HG02870 (cell line): Measurements from ENCODE around the gene CHST15.

Experiments used
- ATAC-seq: cut with Tn5 transposase; IDR thresholded peaks from one replicate; pipeline ENCODE4 v1.9.1; 2021; ENCODE audit warnings: mild to moderate bottlenecking, moderate library complexity; ENCODE audit not compliant: unreplicated experiment

The CHST15 gene

GRCh38 chr10:124032087-124032935, 61.1 kb downstream of the CHST15 start:
- ATAC-seq: no peak

- ATAC-seq: no peak
Measured at GRCh38 chr10:124030492-124031110, 62.8 kb downstream of the CHST15 start.

- ATAC-seq: no peak
Measured at GRCh38 chr10:124030061-124030460, 63.3 kb downstream of the CHST15 start.

GRCh38 chr10:124029559-124029958, 63.8 kb downstream of the CHST15 start:
- ATAC-seq: no peak

DNA sequence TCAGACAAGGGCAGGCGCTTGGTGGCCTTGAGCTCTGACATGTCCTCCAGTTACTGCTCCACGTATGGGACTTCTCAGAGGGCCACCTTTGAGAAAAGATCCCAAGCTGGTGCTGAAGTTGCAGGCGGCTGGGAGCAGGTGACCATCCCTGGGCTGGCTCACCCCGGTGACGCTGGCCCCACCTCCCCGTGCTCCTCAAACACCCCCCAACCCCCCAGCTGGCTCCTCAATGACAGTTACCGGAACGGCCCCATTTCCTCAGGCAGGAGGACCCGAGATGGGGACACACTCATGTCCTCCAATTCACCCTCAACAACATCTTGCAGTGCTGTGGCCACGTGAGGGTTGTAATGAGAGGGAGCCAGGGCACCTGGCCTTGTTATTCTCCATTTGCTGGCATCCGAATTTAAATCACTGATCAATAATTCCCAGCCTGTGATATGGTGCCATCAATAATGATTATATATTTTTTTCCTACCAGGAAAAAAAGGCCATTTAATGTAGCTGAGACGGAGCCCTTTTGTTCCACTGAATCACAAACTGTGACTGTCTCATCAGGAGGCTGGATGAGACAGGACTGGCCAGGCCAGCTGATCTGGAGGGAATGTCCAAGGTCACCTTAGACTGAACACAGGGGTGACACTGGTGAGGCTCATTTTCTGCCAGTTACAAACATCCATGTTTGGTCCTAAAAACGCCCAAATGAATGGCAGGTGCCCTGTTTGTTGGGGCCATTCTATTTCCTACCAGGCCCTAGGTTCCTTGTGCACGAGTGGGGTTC, 64.5 kb downstream of the CHST15 start:
- no peak for ATAC-seq

DNA sequence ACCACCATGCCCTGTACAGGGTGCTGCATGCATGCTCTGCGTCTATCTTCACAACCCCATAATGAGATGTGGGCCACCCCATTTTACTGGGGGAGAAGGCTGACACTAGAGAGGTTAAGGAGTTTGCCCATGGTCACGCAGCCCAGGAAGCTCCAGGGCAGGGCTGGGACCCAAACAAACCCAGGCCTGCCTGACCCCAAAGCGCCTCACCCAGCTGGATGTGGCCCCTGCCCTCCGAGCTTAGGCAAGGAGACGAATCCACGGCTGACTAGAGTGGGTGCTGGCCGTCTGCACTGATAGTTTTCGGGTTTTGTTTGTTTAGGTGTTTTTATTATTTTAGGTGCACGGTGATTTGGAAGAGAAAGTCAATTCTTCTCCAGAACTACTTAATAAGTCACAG, 65.7 kb downstream of the CHST15 start:
- no peak for ATAC-seq

DNA sequence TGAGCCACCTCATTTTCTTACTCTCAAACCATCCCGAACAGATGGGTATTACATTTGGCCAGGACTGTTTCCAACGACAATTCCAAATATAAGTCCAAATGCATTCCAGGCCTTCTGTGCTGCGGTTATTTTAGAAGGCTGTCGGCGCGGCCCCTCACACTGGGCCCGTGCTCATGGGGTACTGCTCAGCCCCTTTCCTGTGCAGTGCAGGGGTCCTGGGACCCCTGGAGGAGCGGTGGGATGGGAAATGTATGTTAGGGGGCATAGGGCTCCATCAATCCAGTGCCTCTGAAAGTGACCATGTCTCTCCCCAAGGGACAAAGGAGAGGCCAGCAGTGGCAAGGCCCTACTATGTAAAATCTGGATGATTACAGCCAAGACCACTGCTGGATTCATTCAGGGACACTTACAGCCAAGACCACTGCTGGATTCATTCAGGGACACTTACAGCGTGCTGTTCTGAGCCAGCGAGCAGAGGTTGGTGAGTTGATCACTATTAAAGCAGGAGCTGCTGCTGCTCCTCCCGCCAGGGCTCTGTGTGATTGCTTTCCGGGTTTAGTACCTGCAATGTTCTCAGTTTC, 66.3 kb downstream of the CHST15 start:
- ATAC-seq: no peak

DNA sequence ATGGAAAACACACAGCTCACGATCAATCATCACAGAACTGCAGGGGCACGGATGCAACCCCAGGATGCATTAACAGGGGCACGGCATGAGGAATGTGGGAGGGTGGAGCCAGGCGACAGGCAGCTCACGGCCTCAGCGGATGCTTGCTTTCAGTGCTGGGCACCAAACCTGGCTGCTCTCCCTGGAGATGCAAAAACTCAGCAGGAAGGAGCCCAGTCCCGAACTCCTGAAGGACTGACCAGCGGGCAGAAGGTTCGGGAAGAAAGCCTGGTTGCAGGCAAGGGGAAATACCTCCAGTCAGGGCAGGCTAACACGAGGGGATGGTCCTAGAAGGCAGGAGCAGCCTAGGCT, 66.8 kb downstream of the CHST15 start:
- no peak for ATAC-seq

DNA sequence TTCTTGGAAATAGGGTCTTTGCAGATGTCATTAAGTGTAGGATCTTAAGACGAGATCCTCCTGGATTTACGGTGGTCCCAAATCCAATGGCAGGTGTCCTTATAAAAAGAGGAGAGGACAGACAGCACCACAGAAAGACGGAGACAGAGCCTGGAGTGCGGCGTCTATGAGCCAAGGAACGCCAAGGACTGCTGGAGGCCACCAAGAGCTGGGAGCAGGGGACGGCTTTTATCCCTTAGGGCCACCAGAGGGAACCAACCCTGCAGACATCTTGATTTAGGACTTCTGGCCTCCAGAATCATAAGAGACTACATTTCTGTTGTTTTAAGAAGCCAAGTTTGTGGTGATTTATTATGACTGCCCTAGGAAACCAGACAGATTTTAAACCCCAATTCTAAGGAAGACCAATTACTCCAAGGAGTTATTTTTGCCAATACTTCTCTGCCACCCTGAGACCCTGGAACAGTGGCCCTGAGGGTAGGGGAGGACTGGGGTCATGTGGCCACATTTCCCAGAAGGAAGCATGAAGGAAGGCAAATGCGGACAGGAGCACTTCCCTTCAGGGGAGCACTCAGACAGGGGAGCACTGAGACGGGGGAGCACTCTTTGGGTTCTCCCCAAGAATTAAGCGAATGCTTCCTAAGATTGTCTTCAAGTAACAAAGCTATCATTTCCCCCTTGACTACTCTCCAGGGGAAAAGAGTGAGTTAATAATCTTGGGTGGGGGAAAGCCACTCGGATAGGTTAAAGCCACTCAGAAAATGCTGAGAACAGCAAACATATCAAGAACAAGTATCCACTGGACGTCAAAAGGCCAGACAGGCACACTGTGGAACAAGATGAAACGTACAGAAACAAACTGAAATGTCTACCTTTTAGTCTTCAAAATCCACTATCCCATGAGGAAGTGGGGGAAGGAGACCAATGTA, 67.5 kb downstream of the CHST15 start:
- no peak for ATAC-seq

- ATAC-seq: no peak
Measured at GRCh38 chr10:124025152-124025551, 68.2 kb downstream of the CHST15 start.

- ATAC-seq: no peak
Measured at GRCh38 chr10:124022066-124022465, 71.3 kb downstream of the CHST15 start.

DNA sequence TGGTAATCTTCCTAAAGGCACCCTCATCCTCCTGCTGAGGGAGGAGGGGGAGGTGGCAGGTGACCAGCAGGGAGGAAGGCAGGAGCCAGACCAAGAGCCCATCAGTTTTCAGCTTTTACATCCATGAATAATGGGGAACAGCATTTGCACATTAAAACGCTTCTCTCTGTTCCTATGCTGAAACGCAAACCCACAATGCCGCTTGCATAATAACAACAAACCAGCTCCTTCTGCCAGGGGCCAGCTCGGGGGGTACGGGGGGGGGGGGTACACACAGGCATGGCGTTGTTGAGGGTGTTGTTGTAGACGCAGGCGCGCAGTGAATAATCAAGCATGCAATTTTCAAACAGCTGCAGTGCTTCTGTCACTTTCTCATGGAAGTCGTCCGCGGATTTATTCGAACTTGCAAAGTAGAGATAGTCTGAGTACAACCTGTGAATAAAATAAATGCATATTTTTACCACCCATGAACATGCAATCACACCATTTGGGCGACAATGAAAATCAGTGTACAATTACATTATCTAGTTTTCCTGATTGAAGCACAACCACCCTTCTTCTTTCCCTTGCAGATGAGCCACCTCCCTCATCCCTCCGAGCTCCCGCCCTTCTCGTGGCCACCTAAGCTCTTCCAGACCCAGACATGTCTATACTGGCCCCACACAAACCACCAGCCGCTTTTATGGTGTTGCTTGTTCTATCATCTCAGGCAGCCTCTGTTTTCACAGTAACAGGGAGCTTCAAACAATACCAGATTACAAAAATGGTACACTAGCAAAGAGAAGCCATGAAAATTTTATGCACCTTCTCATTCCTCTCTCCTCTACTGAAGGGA, 72.2 kb downstream of the CHST15 start:
- no peak for ATAC-seq

- ATAC-seq: no peak
Measured at GRCh38 chr10:124019886-124020797, 73.3 kb downstream of the CHST15 start.

DNA sequence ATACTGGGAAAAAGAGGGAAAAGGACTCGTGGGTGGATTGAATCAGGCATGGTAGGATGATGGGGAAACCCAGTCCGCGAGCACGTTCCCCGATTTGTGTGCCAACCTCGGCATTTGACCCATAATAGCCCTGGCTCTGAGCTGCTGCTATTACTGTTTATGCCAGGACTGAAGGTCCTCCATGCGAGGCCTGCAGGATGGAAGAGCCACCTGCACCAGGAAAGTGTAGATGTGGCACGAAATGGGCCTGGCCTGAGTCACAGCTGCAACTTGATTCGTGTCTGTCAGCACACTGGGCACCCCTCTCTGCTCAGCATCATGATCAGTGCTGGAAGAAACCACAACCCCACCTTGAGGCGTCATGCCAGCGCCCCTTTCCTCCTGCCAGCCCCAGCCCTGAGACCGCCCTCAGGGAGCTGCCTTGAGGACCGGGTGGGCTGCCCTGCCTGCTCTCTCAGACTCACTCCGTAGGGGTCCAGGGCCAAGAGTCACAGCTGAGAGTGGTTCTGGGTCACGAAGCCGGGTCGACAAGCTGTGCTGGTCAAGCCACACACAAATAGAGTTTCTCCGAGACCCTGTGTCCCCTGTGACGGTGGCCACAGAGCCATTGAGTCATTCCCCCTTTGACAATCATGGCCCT, 74.4 kb downstream of the CHST15 start:
- ATAC-seq: no peak

- ATAC-seq: no peak
Measured at GRCh38 chr10:124017729-124018128, 75.7 kb downstream of the CHST15 start.

DNA sequence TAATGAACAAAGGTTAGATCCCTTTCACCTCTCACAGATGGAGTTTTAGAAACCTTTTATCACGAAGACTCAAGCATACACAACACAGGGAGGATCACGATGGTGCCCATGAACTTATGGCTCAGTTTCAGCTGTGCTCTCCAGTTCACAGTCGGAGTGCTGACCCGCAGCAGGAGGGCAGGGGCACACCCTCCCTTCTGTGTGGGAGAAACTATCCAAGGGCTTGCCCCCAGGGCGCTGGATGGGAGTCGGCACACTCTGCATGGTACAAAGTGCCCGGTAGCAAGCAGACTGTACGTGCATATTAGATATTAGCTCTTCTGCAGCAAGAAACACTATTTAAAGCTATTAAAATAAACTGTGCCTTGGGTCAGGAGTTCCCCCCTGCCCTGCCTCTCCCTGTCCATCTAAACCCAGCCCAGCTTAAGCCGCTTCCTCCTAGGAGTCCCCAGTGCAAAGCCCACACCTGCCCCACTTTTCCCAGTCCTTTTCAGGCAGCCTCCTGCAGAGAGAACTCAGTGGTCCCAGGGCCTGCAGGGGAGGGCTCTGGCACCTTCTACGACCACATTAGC, 76.5 kb downstream of the CHST15 start:
- ATAC-seq: no peak

GRCh38 chr10:124015991-124016390, 77.4 kb downstream of the CHST15 start:
- ATAC-seq: no peak
